Thyroid gland (tissue), 4 donors: ENCODE results near the gene SBK3. TPM values are rescaled to one million over a fixed set of nuclear protein-coding genes. Genes with fewer than 3 reads are reported as not detected.
A peak's percentile ranks its signal among the peaks of the same experiment; 100 is the strongest.

Experiments
- DNase-seq, 2 donors: peaks; one replicate each; pipeline ENCODE4 v3.0.0-alpha.2; 2019
- H3K27ac ChIP-seq, 3 donors: fragments of 200-600 bp; sonication (generic); 1 replicate in 2 of 3; 2 replicates in 1 of 3; pipeline ENCODE4 v1.5.1; 2016 to 2019; ENCODE audit warnings: mild to moderate bottlenecking in 1 of 3, moderate library complexity in 1 of 3
- H3K27me3 ChIP-seq: fragments of 200-600 bp; sonication (generic); one replicate; pipeline ENCODE4 v1.5.1; 2019
- H3K36me3 ChIP-seq, 2 donors: fragments of 200-600 bp; sonication (generic); one replicate each; pipeline ENCODE4 v1.5.1; 2016 to 2019
- H3K4me1 ChIP-seq, 2 donors: fragments of 200-600 bp; sonication (generic); one replicate each; pipeline ENCODE4 v1.5.1; 2017 to 2019
- H3K4me3 ChIP-seq, 3 donors: fragments of 200-600 bp; sonication (generic); replicated peaks in 1 of 3; 1 replicate in 2 of 3; 2 replicates in 1 of 3; pipeline ENCODE4 v1.5.1; 2016; ENCODE audit warnings: mild to moderate bottlenecking in 1 of 3
- H3K9me3 ChIP-seq: fragments of 200-600 bp; sonication (generic); one replicate; pipeline ENCODE4 v1.5.1; 2017
- CTCF ChIP-seq, 6 experiments: fragments of 200-600 bp in 3 of 6; fragments of 450-650 bp in 3 of 6; sonication (generic) in 3 of 6; IDR thresholded peaks; one replicate each; pipeline ENCODE4 v1.5.1; 2016 to 2019; ENCODE audit warnings: antibody characterized with exemption in 6 of 6, mild to moderate bottlenecking in 2 of 6, inconsistent platforms in 1 of 6, moderate library complexity in 1 of 6
- POLR2A ChIP-seq, 2 donors: fragments of 450-650 bp; IDR thresholded peaks; one replicate each; pipeline ENCODE4 v1.6.1; 2017; ENCODE audit warnings: antibody characterized with exemption in 2 of 2, mild to moderate bottlenecking in 2 of 2, moderate library complexity in 1 of 2
- WGBS, 2 donors: methylation state at CpG; one replicate each; pipeline ENCODE4 v1.1.5; 2017; 5-methylcytosine and 5-hydroxymethylcytosine counted together
- intact Hi-C: fragments of 100-400 bp; cut with DNase I; formaldehyde crosslinking; loops from one replicate; pipeline ENCODE4 v1.15.1; 2023
- total RNA-seq, 4 donors: library from RNA; depleted of rRNA; stranded (reverse); fragments of >200 nt; gene quantifications; one replicate each; pipeline ENCODE4 v1.2.3, GENCODE V29; 2016

SBK3 gene
- total RNA-seq, 4 donors from 2014 or later, result 0.94 to 14.8 TPM; not detected in 2

- Histone ChIP-seq H3K27me3 (no peaks in the 10 kb centered on the region), H3K4me3 (no peak overlapping the region), H3K4me1 (peaks cover 12 to 26% of the 10 kb centered on the region in 2 donors), H3K36me3 (peaks cover 11 to 18% of the 10 kb centered on the region in 2 donors), H3K9me3 (no peaks in the 10 kb centered on the region), H3K27ac (peak overlapping the region; percentile 95 to 97 (median 96))
- DNase-seq, result peak; percentile 59 to 62
- TF ChIP-seq CTCF (IDR thresholded peaks at IDR 0.05) (no peak), POLR2A (IDR thresholded peaks at IDR 0.05) (peak in 1 of 2 donors; percentile 16)
- 8 to 30% methylated on average over 6 of the region's 6 CpGs for WGBS, 2 donors
- intact Hi-C loops, result no loop called here
Observed at GRCh38 chr19:55581823-55582223, 36.5 kb upstream of the SBK3 start.

GRCh38 chr19:55581145-55581822 is 35.9 kb upstream of the SBK3 start:
- DNase-seq, result peak in 1 of 2 donors; percentile 18
- Histone ChIP-seq H3K27ac (peak overlapping the region; percentile 87 to 97 (median 96)), H3K27me3 (no peaks in the 10 kb centered on the region), H3K4me1 (peaks cover 11 to 24% of the 10 kb centered on the region in 2 donors), H3K36me3 (peaks cover 11 to 18% of the 10 kb centered on the region in 2 donors), H3K4me3 (peak overlapping the region; percentile 19 to 95 (median 65)), H3K9me3 (no peaks in the 10 kb centered on the region)
- 32% methylated on average over 11 to 12 of the region's 12 CpGs for WGBS, 2 donors
- intact Hi-C loops, result no loop called here
- TF ChIP-seq CTCF (IDR thresholded peaks at IDR 0.05), result no peak
- no peak for TF ChIP-seq POLR2A (IDR thresholded peaks at IDR 0.05)

GRCh38 chr19:55580628-55581144 is 35.3 kb upstream of the SBK3 start, which contains the start of gene ZNF579:
ZNF579 (minus strand) TSS chr19:55580848; CDS start chr19:55579639, 1,209 bp downstream.
- intact Hi-C loops, result no loop called here
- H3K36me3 ChIP-seq, result peaks cover 11 to 18% of the 10 kb centered on the region in 2 donors
- 0 to 1% methylated on average over 10 to 13 of the region's 24 CpGs for WGBS, 2 donors
- no peaks in the 10 kb centered on the region for H3K27me3 ChIP-seq
- peak within 1 kb of the TSS; percentile 19 to 95 (median 65) for H3K4me3 ChIP-seq
- peak within 1 kb of the TSS; percentile 87 to 97 (median 96) for H3K27ac ChIP-seq
- no peaks in the 10 kb centered on the region for H3K9me3 ChIP-seq
- TF ChIP-seq CTCF (IDR thresholded peaks at IDR 0.05) (no peak), POLR2A (IDR thresholded peaks at IDR 0.05) (no peak)
- peak; percentile 85 to 87 for DNase-seq
- peaks cover 11 to 24% of the 10 kb centered on the region in 2 donors for H3K4me1 ChIP-seq

- Histone ChIP-seq H3K36me3 (peaks cover 11 to 18% of the 10 kb centered on the region in 2 donors), H3K27ac (peak overlapping the region; percentile 87 to 97 (median 96)), H3K4me1 (peaks cover 11 to 24% of the 10 kb centered on the region in 2 donors), H3K9me3 (no peaks in the 10 kb centered on the region), H3K4me3 (peak overlapping the region; percentile 19 to 95 (median 65)), H3K27me3 (no peaks in the 10 kb centered on the region)
- no peak for TF ChIP-seq POLR2A (IDR thresholded peaks at IDR 0.05)
- no peak for TF ChIP-seq CTCF (IDR thresholded peaks at IDR 0.05)
- DNase-seq, result peak; percentile 60 to 62
- 11 to 13% methylated on average over 15 to 17 of the region's 20 CpGs for WGBS, 2 donors
- intact Hi-C loops, result no loop called here
Observed at GRCh38 chr19:55579766-55580621, 34.7 kb upstream of the SBK3 start.
